GM10248 (cell line): ENCODE measurements around the gene PROK2.

Experiments used
- CTCF ChIA-PET: fragments of 300-600 bp; sonication (Branson Sonifier 250); formaldehyde crosslinking; extraction: SDS; loops from one replicate; lab custom pipeline; 2021; ENCODE audit warnings: antibody characterized with exemption; lab: Yijun Ruan, JAX
- POLR2A ChIA-PET: fragments of 350-650 bp; sonication (Branson Sonifier 250); formaldehyde crosslinking; extraction: SDS; loops from one replicate; lab custom pipeline; 2020; ENCODE audit warnings: antibody characterized with exemption; lab: Yijun Ruan, JAX
- DNase-seq: peaks from one replicate; pipeline ENCODE4 v3.0.0; 2012; ENCODE audit errors: extremely low spot score
- CTCF ChIP-seq: IDR thresholded peaks from 2 replicates; pipeline ENCODE4 v1.5.1; 2012; ENCODE audit warnings: mild to moderate bottlenecking, low read depth; ENCODE audit errors: extremely low read depth, missing control alignments, control extremely low read depth

PROK2 gene

GRCh38 chr3:71815340-71816067 lies 30.6 kb upstream of the PROK2 start:
- ChIA-PET CTCF (interaction anchor here (0.7 kb wide), 1 partner anchor 16 kb away, joined by 3 read pairs; no protein-coding TSS in a partner anchor), POLR2A (no interaction called here)
- DNase-seq = no peak
- no peak for TF ChIP-seq CTCF

GRCh38 chr3:71813704-71814103 lies 28.8 kb upstream of the PROK2 start:
- no peak for DNase-seq
- POLR2A ChIA-PET = no interaction called here
- CTCF ChIA-PET = interaction anchor here (1.0 kb wide), 1 partner anchor 87 kb away, joined by 3 read pairs; no protein-coding TSS in a partner anchor
- TF ChIP-seq CTCF = no peak

- ChIA-PET POLR2A (no interaction called here), CTCF (no interaction called here)
- no peak for TF ChIP-seq CTCF
- no peak for DNase-seq
These were observed 28.1 kb upstream of the PROK2 start for GRCh38 chr3:71813073-71813472.

GRCh38 chr3:71810056-71810455 lies 25.1 kb upstream of the PROK2 start:
- no peak for TF ChIP-seq CTCF
- ChIA-PET POLR2A (no interaction called here), CTCF (interaction anchor here (1.0 to 1.3 kb wide), 2 partner anchors 13 to 65 kb away, joined by 3 to 4 read pairs; no protein-coding TSS in a partner anchor)
- no peak for DNase-seq

- ChIA-PET POLR2A (no interaction called here), CTCF (interaction anchor here (1.0 to 1.3 kb wide), 2 partner anchors 13 to 66 kb away, joined by 3 to 4 read pairs; no protein-coding TSS in a partner anchor)
- no peak for TF ChIP-seq CTCF
- DNase-seq = no peak
These were observed 24.5 kb upstream of the PROK2 start for GRCh38 chr3:71809321-71810026.

- POLR2A ChIA-PET = no interaction called here
- TF ChIP-seq CTCF = no peak
- DNase-seq = no peak
- CTCF ChIA-PET = no interaction called here
These were observed 21.8 kb upstream of the PROK2 start for GRCh38 chr3:71806736-71807135.
